DND-41 (cell line): ENCODE measurements around the gene PACS1.

ENCODE experiments used
- CTCF ChIP-seq: IDR thresholded peaks from 2 replicates; pipeline ENCODE4 v1.5.1; 2012; ENCODE audit warnings: borderline replicate concordance, low read length, moderate library complexity, mild to moderate bottlenecking; ENCODE audit not compliant: poor library complexity, severe bottlenecking; ENCODE audit errors: extremely low read depth
- EZH2 ChIP-seq: IDR thresholded peaks from 3 replicates; pipeline ENCODE4 v1.6.1; 2012; ENCODE audit warnings: borderline replicate concordance, low read depth, mild to moderate bottlenecking, moderate library complexity, low read length, inconsistent platforms; ENCODE audit not compliant: severe bottlenecking

GRCh38 chr11:66143996-66144678 is 74.1 kb downstream of the PACS1 start:
- no peak for TF ChIP-seq CTCF
- no peak for TF ChIP-seq EZH2
